HG02973 (cell line): ENCODE measurements around the gene BEGAIN.

ENCODE experiments used
- ATAC-seq: cut with Tn5 transposase; IDR thresholded peaks from one replicate; pipeline ENCODE4 v1.9.1; 2021; ENCODE audit warnings: moderate library complexity; ENCODE audit not compliant: unreplicated experiment

BEGAIN gene

GRCh38 chr14:100539766-100540140 is 47.5 kb downstream of the BEGAIN start:
- no peak for ATAC-seq

- no peak for ATAC-seq
These were observed 48.1 kb downstream of the BEGAIN start for GRCh38 chr14:100539003-100539660.

- ATAC-seq = no peak
These were observed 48.7 kb downstream of the BEGAIN start for GRCh38 chr14:100538351-100539002.

GRCh38 chr14:100537446-100538350 is 49.5 kb downstream of the BEGAIN start:
- ATAC-seq = no peak

GRCh38 chr14:100536721-100537445 is 50.3 kb downstream of the BEGAIN start:
- no peak for ATAC-seq

GRCh38 chr14:100536121-100536510 is 51.1 kb downstream of the BEGAIN start:
- ATAC-seq = no peak

GRCh38 chr14:100535287-100536120 is 51.7 kb downstream of the BEGAIN start:
- ATAC-seq = no peak

- ATAC-seq = no peak
These were observed 52.5 kb downstream of the BEGAIN start for GRCh38 chr14:100534528-100535286.

- no peak for ATAC-seq
These were observed 53.3 kb downstream of the BEGAIN start for GRCh38 chr14:100533656-100534485.

GRCh38 chr14:100532906-100533655 is 54.1 kb downstream of the BEGAIN start:
- no peak for ATAC-seq

- ATAC-seq = no peak
These were observed 54.9 kb downstream of the BEGAIN start for GRCh38 chr14:100532154-100532861.

GRCh38 chr14:100531152-100532121 is 55.8 kb downstream of the BEGAIN start:
- ATAC-seq = no peak

GRCh38 chr14:100530270-100531072 is 56.7 kb downstream of the BEGAIN start:
- ATAC-seq = no peak

- no peak for ATAC-seq
These were observed 57.6 kb downstream of the BEGAIN start for GRCh38 chr14:100529561-100530031.

GRCh38 chr14:100528962-100529560 is 58.2 kb downstream of the BEGAIN start:
- ATAC-seq = no peak
